GM10847 (cell line): ENCODE data around the gene CHRND.

Experiments
- POLR2A ChIP-seq: IDR thresholded peaks from 2 replicates; pipeline ENCODE4 v1.6.1; 2011; ENCODE audit not compliant: insufficient read length; ENCODE audit errors: extremely low read depth

CHRND gene

GRCh38 chr2:232494542-232494941 is 31.4 kb upstream of the CHRND start:
- no peak for TF ChIP-seq POLR2A

GRCh38 chr2:232495292-232495691 is 30.7 kb upstream of the CHRND start:
- TF ChIP-seq POLR2A, result no peak

- TF ChIP-seq POLR2A, result no peak
These were observed 29.3 kb upstream of the CHRND start for GRCh38 chr2:232496501-232497270.

- TF ChIP-seq POLR2A, result no peak
These were observed 28.6 kb upstream of the CHRND start for GRCh38 chr2:232497348-232497747.

- TF ChIP-seq POLR2A, result no peak
These were observed 27.5 kb upstream of the CHRND start for GRCh38 chr2:232498452-232498851.

GRCh38 chr2:232501331-232501771 is 24.6 kb upstream of the CHRND start:
- TF ChIP-seq POLR2A, result no peak

- TF ChIP-seq POLR2A, result no peak
These were observed 24.1 kb upstream of the CHRND start for GRCh38 chr2:232501794-232502390.

- no peak for TF ChIP-seq POLR2A
These were observed 23.4 kb upstream of the CHRND start for GRCh38 chr2:232502511-232502910.

- no peak for TF ChIP-seq POLR2A
These were observed 22.8 kb upstream of the CHRND start for GRCh38 chr2:232502911-232503808.

- no peak for TF ChIP-seq POLR2A
These were observed 22.1 kb upstream of the CHRND start for GRCh38 chr2:232503809-232504323.

GRCh38 chr2:232504438-232504837 is 21.5 kb upstream of the CHRND start:
- no peak for TF ChIP-seq POLR2A

- TF ChIP-seq POLR2A, result no peak
These were observed 20.1 kb upstream of the CHRND start for GRCh38 chr2:232505856-232506255.

- TF ChIP-seq POLR2A, result no peak
These were observed 19.3 kb upstream of the CHRND start for GRCh38 chr2:232506709-232507108.

- TF ChIP-seq POLR2A, result no peak
These were observed 17.7 kb upstream of the CHRND start for GRCh38 chr2:232508251-232508650.

- no peak for TF ChIP-seq POLR2A
These were observed 14.5 kb upstream of the CHRND start for GRCh38 chr2:232511336-232511890.

- no peak for TF ChIP-seq POLR2A
These were observed 13.4 kb upstream of the CHRND start for GRCh38 chr2:232512602-232513001.

- TF ChIP-seq POLR2A, result no peak
These were observed 12.6 kb upstream of the CHRND start for GRCh38 chr2:232513353-232513752.
